Midbrain (tissue), 1 donor: ENCODE results near the gene TLX2.
A peak's percentile ranks its signal among the peaks of the same experiment; 100 is the strongest.

ENCODE experiments used
- DNase-seq: peaks from one replicate; lab custom pipeline; 2025; lab: John Stamatoyannopoulos, UW

The TLX2 gene

GRCh38 chr2:74496997-74497776, 17.1 kb upstream of the TLX2 start:
- DNase-seq: no peak

- no peak for DNase-seq
Measured at GRCh38 chr2:74497777-74498499, 16.3 kb upstream of the TLX2 start.

GRCh38 chr2:74498500-74499266, 15.6 kb upstream of the TLX2 start:
- DNase-seq: no peak

GRCh38 chr2:74499267-74499939, 14.8 kb upstream of the TLX2 start, which contains the start of gene LBX2:
Gene LBX2, minus strand, starts transcription at chr2:74499603. Its CDS starts 66 bp downstream, at chr2:74499537.
- DNase-seq: no peak

GRCh38 chr2:74499940-74500577, 14.2 kb upstream of the TLX2 start:
- DNase-seq: no peak

- no peak for DNase-seq
Measured at GRCh38 chr2:74500578-74500946, 13.7 kb upstream of the TLX2 start.

- no peak for DNase-seq
Measured at GRCh38 chr2:74501335-74502071, 12.7 kb upstream of the TLX2 start.

GRCh38 chr2:74502147-74502719, 12.0 kb upstream of the TLX2 start:
- no peak for DNase-seq

- DNase-seq: no peak
Measured at GRCh38 chr2:74502720-74503505, 11.3 kb upstream of the TLX2 start.

- DNase-seq: no peak
Measured at GRCh38 chr2:74503506-74504475, 10.5 kb upstream of the TLX2 start.

GRCh38 chr2:74504591-74504990, 9.7 kb upstream of the TLX2 start:
- DNase-seq: no peak

- DNase-seq: no peak
Measured at GRCh38 chr2:74505448-74506246, 8.6 kb upstream of the TLX2 start.

- peak; percentile 96 for DNase-seq
Measured at GRCh38 chr2:74507145-74507925, 6.9 kb upstream of the TLX2 start, which contains the start of gene PCGF1. Gene PCGF1, minus strand, starts transcription at chr2:74507695. Its CDS starts 27 bp downstream, at chr2:74507668.

- peak; percentile 35 for DNase-seq
Measured at GRCh38 chr2:74507926-74508520, 6.2 kb upstream of the TLX2 start.

GRCh38 chr2:74510272-74510671, 4.0 kb upstream of the TLX2 start:
- no peak for DNase-seq
